ENCODE results near the gene CNBP. TPM values are rescaled to one million over a fixed set of nuclear protein-coding genes. Genes with fewer than 3 reads are reported as not detected.
"Not testable (repeated sequence)": the region's sequence is repeated elsewhere in the genome, so short reads cannot be mapped to it uniquely, and the experiment has no call there.

Gene CNBP
- polyA plus RNA-seq, 1 donor (not counting 4 experiments of a cell fraction or from before 2014, with no cell fraction given), result 388 TPM

- Histone ChIP-seq H3K4me1 (ENCODE audit: control insufficient read depth, extremely low read depth, insufficient read depth, low read length) (no peaks in the 10 kb centered on the region), H3K4me3 (ENCODE audit: control insufficient read depth in 2 of 3, extremely low read depth in 1 of 3, insufficient read depth in 2 of 3, low read depth in 1 of 3, low read length in 3 of 3) (no peak overlapping the region), H3K9me3 (ENCODE audit: control insufficient read depth, low read depth, low read length) (no peaks in the 10 kb centered on the region), H3K9ac (ENCODE audit: control insufficient read depth, extremely low read depth, insufficient read depth, low read length) (no peak overlapping the region), H3K4me2 (ENCODE audit: control insufficient read depth, extremely low read depth, insufficient read depth, low read depth, low read length) (no peak overlapping the region), H4K20me1 (ENCODE audit: control insufficient read depth, extremely low read depth, insufficient read depth, low read length) (no peaks in the 10 kb centered on the region), H3K79me2 (ENCODE audit: control insufficient read depth, insufficient read depth, low read length) (no peaks in the 10 kb centered on the region), H3K36me3 (ENCODE audit: control insufficient read depth in 2 of 2, extremely low read depth in 1 of 2, insufficient read depth in 2 of 2, low read length in 2 of 2) (peaks cover 7 to 10% of the 10 kb centered on the region in 2 experiments), H3K27me3 (ENCODE audit: control insufficient read depth, extremely low read depth, insufficient read depth, low read length) (no peaks in the 10 kb centered on the region), H3K9me1 (ENCODE audit: control insufficient read depth, extremely low read depth, insufficient read depth, low read length) (no peaks in the 10 kb centered on the region), H3K27ac (ENCODE audit: control insufficient read depth, insufficient read depth, low read length) (no peak overlapping the region), H2AFZ (ENCODE audit: control insufficient read depth, low read length) (no peak overlapping the region)
- FAIRE-seq (no peak), DNase-seq (ENCODE audit: low read depth, low spot score) (no peak)
- TF ChIP-seq CTCF (optimal IDR thresholded peaks at IDR 0.05 in 1 of 3, IDR thresholded peaks at IDR 0.05 in 1 of 3, conservative IDR thresholded peaks at IDR 0.05 in 1 of 3; ENCODE audit: extremely low read depth in 1 of 3, insufficient read depth in 2 of 3, low read length in 3 of 3), result no peak
- no peak for TF ChIP-seq EZH2 (IDR thresholded peaks at IDR 0.05; ENCODE audit: low read length)
- dilution Hi-C loops (cut with MboI; ENCODE audit: extremely low pct_ligation_motif_present, low sequenced_read_pairs), result no loop called here
These were observed 38.9 kb downstream of the CNBP start for GRCh38 chr3:129144786-129145185.

- H4K20me1 ChIP-seq (ENCODE audit: control insufficient read depth, extremely low read depth, insufficient read depth, low read length); H3K4me3 ChIP-seq (ENCODE audit: control insufficient read depth in 2 of 3, extremely low read depth in 1 of 3, insufficient read depth in 2 of 3, low read depth in 1 of 3, low read length in 3 of 3); H3K9ac ChIP-seq (ENCODE audit: control insufficient read depth, extremely low read depth, insufficient read depth, low read length); H3K4me2 ChIP-seq (ENCODE audit: control insufficient read depth, extremely low read depth, insufficient read depth, low read depth, low read length); H3K4me1 ChIP-seq (ENCODE audit: control insufficient read depth, extremely low read depth, insufficient read depth, low read length); H3K27ac ChIP-seq (ENCODE audit: control insufficient read depth, insufficient read depth, low read length); H3K9me1 ChIP-seq (ENCODE audit: control insufficient read depth, extremely low read depth, insufficient read depth, low read length); H3K79me2 ChIP-seq (ENCODE audit: control insufficient read depth, insufficient read depth, low read length); dilution Hi-C loops (cut with MboI; ENCODE audit: extremely low pct_ligation_motif_present, low sequenced_read_pairs); FAIRE-seq; H2AFZ ChIP-seq (ENCODE audit: control insufficient read depth, low read length); H3K9me3 ChIP-seq (ENCODE audit: control insufficient read depth, low read depth, low read length); H3K27me3 ChIP-seq (ENCODE audit: control insufficient read depth, extremely low read depth, insufficient read depth, low read length); DNase-seq (ENCODE audit: low read depth, low spot score): not testable (repeated sequence)
- H3K36me3 ChIP-seq (ENCODE audit: control insufficient read depth in 2 of 2, extremely low read depth in 1 of 2, insufficient read depth in 2 of 2, low read length in 2 of 2), result peaks cover 7 to 10% of the 10 kb centered on the region in 2 experiments
These were observed 42.7 kb downstream of the CNBP start for GRCh38 chr3:129141011-129141410.

GRCh38 chr3:129139911-129140310, 43.8 kb downstream of the CNBP start:
- FAIRE-seq, result no peak
- dilution Hi-C loops (cut with MboI; ENCODE audit: extremely low pct_ligation_motif_present, low sequenced_read_pairs), result no loop called here
- no peak for TF ChIP-seq CTCF (optimal IDR thresholded peaks at IDR 0.05 in 1 of 3, IDR thresholded peaks at IDR 0.05 in 1 of 3, conservative IDR thresholded peaks at IDR 0.05 in 1 of 3; ENCODE audit: extremely low read depth in 1 of 3, insufficient read depth in 2 of 3, low read length in 3 of 3)
- TF ChIP-seq EZH2 (IDR thresholded peaks at IDR 0.05; ENCODE audit: low read length), result no peak
- Histone ChIP-seq H3K27me3 (ENCODE audit: control insufficient read depth, extremely low read depth, insufficient read depth, low read length) (no peaks in the 10 kb centered on the region), H3K27ac (ENCODE audit: control insufficient read depth, insufficient read depth, low read length) (no peak overlapping the region), H3K4me1 (ENCODE audit: control insufficient read depth, extremely low read depth, insufficient read depth, low read length) (no peaks in the 10 kb centered on the region), H3K9me1 (ENCODE audit: control insufficient read depth, extremely low read depth, insufficient read depth, low read length) (no peaks in the 10 kb centered on the region), H4K20me1 (ENCODE audit: control insufficient read depth, extremely low read depth, insufficient read depth, low read length) (no peaks in the 10 kb centered on the region), H3K9me3 (ENCODE audit: control insufficient read depth, low read depth, low read length) (no peaks in the 10 kb centered on the region), H3K79me2 (ENCODE audit: control insufficient read depth, insufficient read depth, low read length) (no peaks in the 10 kb centered on the region), H3K9ac (ENCODE audit: control insufficient read depth, extremely low read depth, insufficient read depth, low read length) (no peak overlapping the region), H2AFZ (ENCODE audit: control insufficient read depth, low read length) (no peak overlapping the region), H3K4me2 (ENCODE audit: control insufficient read depth, extremely low read depth, insufficient read depth, low read depth, low read length) (no peak overlapping the region), H3K4me3 (ENCODE audit: control insufficient read depth in 2 of 3, extremely low read depth in 1 of 3, insufficient read depth in 2 of 3, low read depth in 1 of 3, low read length in 3 of 3) (no peak overlapping the region), H3K36me3 (ENCODE audit: control insufficient read depth in 2 of 2, extremely low read depth in 1 of 2, insufficient read depth in 2 of 2, low read length in 2 of 2) (peaks cover 3 to 4% of the 10 kb centered on the region in 2 experiments)
- DNase-seq (ENCODE audit: low read depth, low spot score), result no peak

GRCh38 chr3:129136275-129136674, 47.4 kb downstream of the CNBP start:
- H3K9me1 ChIP-seq (ENCODE audit: control insufficient read depth, extremely low read depth, insufficient read depth, low read length); H3K79me2 ChIP-seq (ENCODE audit: control insufficient read depth, insufficient read depth, low read length); dilution Hi-C loops (cut with MboI; ENCODE audit: extremely low pct_ligation_motif_present, low sequenced_read_pairs); H2AFZ ChIP-seq (ENCODE audit: control insufficient read depth, low read length); H3K4me2 ChIP-seq (ENCODE audit: control insufficient read depth, extremely low read depth, insufficient read depth, low read depth, low read length); FAIRE-seq; H4K20me1 ChIP-seq (ENCODE audit: control insufficient read depth, extremely low read depth, insufficient read depth, low read length); H3K4me1 ChIP-seq (ENCODE audit: control insufficient read depth, extremely low read depth, insufficient read depth, low read length); H3K27me3 ChIP-seq (ENCODE audit: control insufficient read depth, extremely low read depth, insufficient read depth, low read length); H3K4me3 ChIP-seq (ENCODE audit: control insufficient read depth in 2 of 3, extremely low read depth in 1 of 3, insufficient read depth in 2 of 3, low read depth in 1 of 3, low read length in 3 of 3); DNase-seq (ENCODE audit: low read depth, low spot score); H3K9ac ChIP-seq (ENCODE audit: control insufficient read depth, extremely low read depth, insufficient read depth, low read length); H3K27ac ChIP-seq (ENCODE audit: control insufficient read depth, insufficient read depth, low read length); H3K9me3 ChIP-seq (ENCODE audit: control insufficient read depth, low read depth, low read length): not testable (repeated sequence)
- peaks cover 12 to 23% of the 10 kb centered on the region in 2 experiments for H3K36me3 ChIP-seq (ENCODE audit: control insufficient read depth in 2 of 2, extremely low read depth in 1 of 2, insufficient read depth in 2 of 2, low read length in 2 of 2)

Measured in keratinocyte (primary cell).